Gastroesophageal sphincter (tissue), 3 donors: ENCODE measurements around the gene RILPL2.

Experiments used
- POLR2A ChIP-seq, 2 donors: fragments of 450-650 bp; IDR thresholded peaks; one replicate each; pipeline ENCODE4 v1.6.1; 2017; ENCODE audit warnings: antibody characterized with exemption in 2 of 2, mild to moderate bottlenecking in 2 of 2, moderate library complexity in 1 of 2
- POLR2AphosphoS5 ChIP-seq: sonication (generic); formaldehyde crosslinking; IDR thresholded peaks from one replicate; pipeline ENCODE4 v1.6.1; 2017; ENCODE audit warnings: antibody characterized with exemption
- TF ChIP-seq, protein P1 (sequence below), 4 experiments: fragments of 200-600 bp in 2 of 4; fragments of 450-650 bp in 2 of 4; sonication (generic) in 1 of 4; IDR thresholded peaks; one replicate each; pipeline ENCODE4 v1.5.1; 2017 to 2019; ENCODE audit warnings: antibody characterized with exemption in 4 of 4, mild to moderate bottlenecking in 2 of 4, moderate library complexity in 2 of 4

DNA sequence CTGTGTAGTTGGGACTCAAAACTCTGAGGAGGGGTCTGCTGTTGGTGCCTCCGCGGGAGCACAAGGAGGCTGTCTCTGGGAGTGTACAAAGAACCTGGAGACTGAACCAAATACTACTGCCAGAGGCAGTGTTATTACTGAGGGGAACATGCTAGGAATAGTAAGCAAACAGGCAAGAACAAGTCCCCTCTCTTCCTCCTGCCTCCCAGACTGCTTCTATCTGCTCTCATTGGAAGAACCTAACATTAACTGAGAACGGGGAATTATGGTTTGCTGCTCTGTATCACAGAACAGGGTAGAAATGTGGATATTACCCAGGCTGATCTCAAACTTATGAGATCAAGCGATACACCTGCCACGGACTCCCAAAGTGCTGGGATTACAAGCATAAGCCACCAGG is 57.1 kb downstream of the RILPL2 start:
- TF ChIP-seq, protein P1, sequence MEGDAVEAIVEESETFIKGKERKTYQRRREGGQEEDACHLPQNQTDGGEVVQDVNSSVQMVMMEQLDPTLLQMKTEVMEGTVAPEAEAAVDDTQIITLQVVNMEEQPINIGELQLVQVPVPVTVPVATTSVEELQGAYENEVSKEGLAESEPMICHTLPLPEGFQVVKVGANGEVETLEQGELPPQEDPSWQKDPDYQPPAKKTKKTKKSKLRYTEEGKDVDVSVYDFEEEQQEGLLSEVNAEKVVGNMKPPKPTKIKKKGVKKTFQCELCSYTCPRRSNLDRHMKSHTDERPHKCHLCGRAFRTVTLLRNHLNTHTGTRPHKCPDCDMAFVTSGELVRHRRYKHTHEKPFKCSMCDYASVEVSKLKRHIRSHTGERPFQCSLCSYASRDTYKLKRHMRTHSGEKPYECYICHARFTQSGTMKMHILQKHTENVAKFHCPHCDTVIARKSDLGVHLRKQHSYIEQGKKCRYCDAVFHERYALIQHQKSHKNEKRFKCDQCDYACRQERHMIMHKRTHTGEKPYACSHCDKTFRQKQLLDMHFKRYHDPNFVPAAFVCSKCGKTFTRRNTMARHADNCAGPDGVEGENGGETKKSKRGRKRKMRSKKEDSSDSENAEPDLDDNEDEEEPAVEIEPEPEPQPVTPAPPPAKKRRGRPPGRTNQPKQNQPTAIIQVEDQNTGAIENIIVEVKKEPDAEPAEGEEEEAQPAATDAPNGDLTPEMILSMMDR (IDR thresholded peaks at IDR 0.05), result no peak
- TF ChIP-seq POLR2AphosphoS5 (no peak), POLR2A (IDR thresholded peaks at IDR 0.05) (no peak)
